GM12872 (cell line): Measurements from ENCODE around the gene SULT2B1.

Source experiments
- TF ChIP-seq, protein P1 (sequence below): IDR thresholded peaks from 3 replicates; pipeline ENCODE4 v1.5.1; 2011; ENCODE audit warnings: low read depth, mild to moderate bottlenecking, low read length, moderate library complexity; ENCODE audit not compliant: insufficient read depth

The SULT2B1 gene

GRCh38 chr19:48633148-48634035 is 81.4 kb downstream of the SULT2B1 start:
- TF ChIP-seq, protein P1, sequence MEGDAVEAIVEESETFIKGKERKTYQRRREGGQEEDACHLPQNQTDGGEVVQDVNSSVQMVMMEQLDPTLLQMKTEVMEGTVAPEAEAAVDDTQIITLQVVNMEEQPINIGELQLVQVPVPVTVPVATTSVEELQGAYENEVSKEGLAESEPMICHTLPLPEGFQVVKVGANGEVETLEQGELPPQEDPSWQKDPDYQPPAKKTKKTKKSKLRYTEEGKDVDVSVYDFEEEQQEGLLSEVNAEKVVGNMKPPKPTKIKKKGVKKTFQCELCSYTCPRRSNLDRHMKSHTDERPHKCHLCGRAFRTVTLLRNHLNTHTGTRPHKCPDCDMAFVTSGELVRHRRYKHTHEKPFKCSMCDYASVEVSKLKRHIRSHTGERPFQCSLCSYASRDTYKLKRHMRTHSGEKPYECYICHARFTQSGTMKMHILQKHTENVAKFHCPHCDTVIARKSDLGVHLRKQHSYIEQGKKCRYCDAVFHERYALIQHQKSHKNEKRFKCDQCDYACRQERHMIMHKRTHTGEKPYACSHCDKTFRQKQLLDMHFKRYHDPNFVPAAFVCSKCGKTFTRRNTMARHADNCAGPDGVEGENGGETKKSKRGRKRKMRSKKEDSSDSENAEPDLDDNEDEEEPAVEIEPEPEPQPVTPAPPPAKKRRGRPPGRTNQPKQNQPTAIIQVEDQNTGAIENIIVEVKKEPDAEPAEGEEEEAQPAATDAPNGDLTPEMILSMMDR: no peak

DNA sequence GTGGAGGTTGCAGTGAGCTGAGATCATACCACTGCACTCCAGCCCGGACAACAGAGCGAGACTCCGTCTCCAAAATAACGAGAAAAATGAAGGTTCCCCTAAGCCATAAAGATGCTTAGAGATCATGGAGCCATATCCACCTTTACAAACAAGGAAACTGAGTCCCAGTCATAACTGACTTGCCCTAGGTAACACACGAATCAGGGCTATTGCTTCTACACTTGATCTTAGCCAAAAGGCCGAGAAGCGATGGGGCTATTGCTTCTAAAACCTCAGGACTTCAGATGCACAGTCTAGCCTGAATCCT is 82.0 kb downstream of the SULT2B1 start:
- TF ChIP-seq, protein P1: no peak

- TF ChIP-seq, protein P1: no peak
Measured at GRCh38 chr19:48634424-48635262, 82.7 kb downstream of the SULT2B1 start.

DNA sequence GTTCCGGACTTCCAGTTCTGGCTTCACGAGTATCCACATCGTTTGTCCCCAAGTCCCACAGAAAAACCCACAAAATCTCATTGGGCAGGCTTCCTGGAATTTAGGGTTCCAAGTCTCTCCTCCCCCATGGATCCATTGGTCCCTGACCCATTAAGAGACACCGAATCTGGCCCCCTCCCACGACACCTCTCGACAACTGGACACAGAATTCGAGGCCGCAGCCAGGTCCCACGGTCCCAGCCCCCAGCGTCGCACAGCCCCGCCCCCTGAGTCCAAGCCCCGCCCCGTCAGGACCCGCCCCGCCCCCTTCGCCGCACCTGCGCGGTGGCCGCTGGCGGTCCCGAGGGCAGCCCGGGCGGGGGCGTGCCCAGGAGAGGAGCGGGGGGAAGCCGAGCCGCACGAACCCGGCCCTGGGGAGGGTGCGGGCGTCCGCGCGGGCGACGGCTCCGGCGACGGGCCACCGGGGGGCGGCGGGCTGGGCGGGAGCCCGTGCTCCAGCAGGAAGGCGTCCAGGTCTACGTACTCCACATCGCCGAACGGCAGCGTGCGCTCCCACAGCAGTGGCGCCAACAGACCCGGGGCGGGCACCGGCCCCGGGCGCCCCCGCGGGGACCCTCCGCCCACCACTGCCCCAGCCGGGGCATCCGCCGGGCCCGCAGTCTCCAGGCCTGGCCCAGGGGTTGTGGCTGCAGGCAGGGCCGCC is 83.4 kb downstream of the SULT2B1 start:
- TF ChIP-seq, protein P1: no peak

DNA sequence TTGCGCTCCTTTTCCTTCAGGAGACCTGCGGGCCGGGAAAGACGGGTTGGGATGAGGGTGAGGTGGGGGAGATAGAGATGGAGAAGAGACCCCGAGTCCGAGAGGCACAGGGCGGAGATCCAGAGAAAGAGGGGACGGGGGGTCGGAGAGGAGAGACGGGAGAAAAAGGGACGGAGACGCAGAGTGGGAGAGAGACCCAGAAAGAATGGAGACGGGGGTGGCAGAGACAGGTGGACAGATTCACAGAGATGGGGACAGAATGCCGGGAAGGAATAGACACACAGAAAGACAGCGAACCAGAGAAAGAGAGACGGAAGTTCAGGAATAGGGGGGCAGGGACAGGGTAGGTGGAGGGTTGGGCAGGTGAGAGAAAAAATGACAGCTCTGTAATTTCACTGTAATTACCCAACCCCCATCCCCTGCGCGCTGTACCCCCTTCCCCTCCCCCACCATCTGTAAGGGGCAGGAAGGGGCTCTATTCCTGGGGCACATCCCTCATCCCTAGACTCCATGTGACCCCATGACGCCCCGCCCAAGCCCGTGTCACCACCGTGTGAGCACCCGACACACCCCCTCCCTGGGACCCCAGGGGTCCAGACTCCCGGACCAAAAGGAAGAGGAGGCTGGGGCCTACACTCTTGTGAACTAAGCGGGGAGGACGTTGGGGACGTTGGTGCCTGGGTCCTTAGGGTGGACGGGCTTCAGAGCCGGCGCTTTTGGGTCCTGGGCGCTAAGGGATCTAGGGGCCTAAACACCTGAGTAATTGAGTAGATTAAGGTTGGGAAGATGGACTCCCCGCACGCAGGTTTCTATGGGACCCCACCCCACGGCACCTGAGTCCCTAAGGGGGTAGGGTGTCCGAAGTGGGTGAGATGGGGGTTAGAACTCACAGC is 84.2 kb downstream of the SULT2B1 start:
- TF ChIP-seq, protein P1: no peak

- TF ChIP-seq, protein P1: peak; percentile 26; the same call in 2 of the 3 replicates
Measured at GRCh38 chr19:48636859-48637448, 85.0 kb downstream of the SULT2B1 start, which contains the start of gene DBP. DBP (minus strand) TSS chr19:48637379; CDS start chr19:48636994, 385 bp downstream.
